OCI-LY1 (cell line): ENCODE measurements around the gene PI4KB.

Experiments
- H2AFZ ChIP-seq: fragments of 200-600 bp; sonication (generic), shearing (Covaris generic); 2 replicates; pipeline ENCODE4 v1.6.0; 2014; ENCODE audit warnings: antibody characterized with exemption, mild to moderate bottlenecking, low read length
- H3F3A ChIP-seq: fragments of 200-600 bp; sonication (generic), shearing (Covaris generic); 2 replicates; pipeline ENCODE4 v1.6.0; 2014; ENCODE audit warnings: mild to moderate bottlenecking, antibody characterized with exemption, low read length, moderate library complexity; ENCODE audit not compliant: insufficient read depth
- H3K27ac ChIP-seq: fragments of 200-600 bp; sonication (generic); 2 replicates; pipeline ENCODE4 v1.5.1; 2014; ENCODE audit warnings: low read length, mixed run types, mild to moderate bottlenecking, low read depth; ENCODE audit not compliant: poor library complexity, severe bottlenecking
- H3K27me3 ChIP-seq: fragments of 200-600 bp; sonication (generic); 2 replicates; pipeline ENCODE4 v1.6.0; 2014; ENCODE audit warnings: antibody characterized with exemption, mild to moderate bottlenecking, low read length, moderate library complexity; ENCODE audit not compliant: insufficient read depth
- H3K36me3 ChIP-seq: fragments of 200-600 bp; sonication (generic); 2 replicates; pipeline ENCODE4 v1.6.1; 2014; ENCODE audit warnings: mild to moderate bottlenecking, antibody characterized with exemption, low read length, moderate library complexity, mixed read lengths; ENCODE audit not compliant: insufficient read depth
- H3K4me1 ChIP-seq: fragments of 200-600 bp; sonication (generic); 2 replicates; pipeline ENCODE4 v1.5.1; 2014; ENCODE audit warnings: mild to moderate bottlenecking, low read length, moderate library complexity; ENCODE audit not compliant: insufficient read depth, severe bottlenecking
- H3K4me2 ChIP-seq: fragments of 200-600 bp; sonication (generic), shearing (Covaris generic); 2 replicates; pipeline ENCODE4 v1.6.1; 2014; ENCODE audit warnings: low read length
- H3K4me3 ChIP-seq: fragments of 200-600 bp; sonication (generic); 2 replicates; pipeline ENCODE4 v1.5.1; 2014; ENCODE audit warnings: low read length, low read depth, mild to moderate bottlenecking, mixed read lengths; ENCODE audit not compliant: poor library complexity, severe bottlenecking
- H3K79me2 ChIP-seq: fragments of 200-600 bp; shearing (Covaris generic); 2 replicates; pipeline ENCODE4 v1.6.1; 2016; ENCODE audit warnings: mixed run types, low read length, mixed read lengths; ENCODE audit not compliant: insufficient read depth
- H3K9ac ChIP-seq: fragments of 200-600 bp; sonication (generic), shearing (Covaris generic); 2 replicates; pipeline ENCODE4 v1.6.1; 2014; ENCODE audit warnings: mild to moderate bottlenecking, low read length, mixed read lengths
- H3K9me2 ChIP-seq: fragments of 200-600 bp; sonication (generic), shearing (Covaris generic); 2 replicates; pipeline ENCODE4 v1.6.1; 2014; ENCODE audit warnings: low read depth, mild to moderate bottlenecking, low read length, mixed read lengths
- H3K9me3 ChIP-seq: fragments of 200-600 bp; shearing (Covaris generic); 2 replicates; pipeline ENCODE4 v1.6.1; 2014; ENCODE audit warnings: low read length, mixed read lengths
- H4K20me1 ChIP-seq: fragments of 200-600 bp; sonication (generic), shearing (Covaris generic); 2 replicates; pipeline ENCODE4 v1.6.0; 2016; ENCODE audit warnings: mild to moderate bottlenecking, low read length; ENCODE audit not compliant: insufficient read depth
- EZH2 ChIP-seq: fragments of 200-600 bp; sonication (generic), shearing (Covaris generic); IDR thresholded peaks from 2 replicates; pipeline ENCODE4 v1.8.0; 2017; ENCODE audit warnings: borderline replicate concordance, mixed run types, mild to moderate bottlenecking, antibody characterized with exemption, low read length, moderate library complexity, mixed read lengths
- TF ChIP-seq, protein P1 (sequence below): fragments of 200-600 bp; sonication (generic), shearing (Covaris generic); IDR thresholded peaks from 2 replicates; pipeline ENCODE4 v1.5.1; 2017; ENCODE audit warnings: mild to moderate bottlenecking, antibody characterized with exemption, low read length, moderate library complexity, mixed read lengths

PI4KB gene

GRCh38 chr1:151334822-151335221 is 7.6 kb upstream of the PI4KB start:
- H3K79me2 ChIP-seq, result no peaks in the 10 kb centered on the region
- no peaks in the 10 kb centered on the region for H3K9me3 ChIP-seq
- H3K9ac ChIP-seq, result no peak overlapping the region
- TF ChIP-seq, protein P1, sequence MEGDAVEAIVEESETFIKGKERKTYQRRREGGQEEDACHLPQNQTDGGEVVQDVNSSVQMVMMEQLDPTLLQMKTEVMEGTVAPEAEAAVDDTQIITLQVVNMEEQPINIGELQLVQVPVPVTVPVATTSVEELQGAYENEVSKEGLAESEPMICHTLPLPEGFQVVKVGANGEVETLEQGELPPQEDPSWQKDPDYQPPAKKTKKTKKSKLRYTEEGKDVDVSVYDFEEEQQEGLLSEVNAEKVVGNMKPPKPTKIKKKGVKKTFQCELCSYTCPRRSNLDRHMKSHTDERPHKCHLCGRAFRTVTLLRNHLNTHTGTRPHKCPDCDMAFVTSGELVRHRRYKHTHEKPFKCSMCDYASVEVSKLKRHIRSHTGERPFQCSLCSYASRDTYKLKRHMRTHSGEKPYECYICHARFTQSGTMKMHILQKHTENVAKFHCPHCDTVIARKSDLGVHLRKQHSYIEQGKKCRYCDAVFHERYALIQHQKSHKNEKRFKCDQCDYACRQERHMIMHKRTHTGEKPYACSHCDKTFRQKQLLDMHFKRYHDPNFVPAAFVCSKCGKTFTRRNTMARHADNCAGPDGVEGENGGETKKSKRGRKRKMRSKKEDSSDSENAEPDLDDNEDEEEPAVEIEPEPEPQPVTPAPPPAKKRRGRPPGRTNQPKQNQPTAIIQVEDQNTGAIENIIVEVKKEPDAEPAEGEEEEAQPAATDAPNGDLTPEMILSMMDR, result no peak
- TF ChIP-seq EZH2, result no peak
- H3K4me3 ChIP-seq, result no peak overlapping the region
- H3K4me2 ChIP-seq, result no peak overlapping the region
- no peaks in the 10 kb centered on the region for H3K4me1 ChIP-seq
- no peak overlapping the region for H2AFZ ChIP-seq
- no peaks in the 10 kb centered on the region for H3F3A ChIP-seq
- no peaks in the 10 kb centered on the region for H4K20me1 ChIP-seq
- H3K27me3 ChIP-seq, result no peaks in the 10 kb centered on the region
- no peaks in the 10 kb centered on the region for H3K9me2 ChIP-seq
- H3K27ac ChIP-seq, result no peak overlapping the region
- no peaks in the 10 kb centered on the region for H3K36me3 ChIP-seq

- no peaks in the 10 kb centered on the region for H4K20me1 ChIP-seq
- TF ChIP-seq, protein P1, result no peak
- TF ChIP-seq EZH2, result no peak
- H3K9me2 ChIP-seq, result no peaks in the 10 kb centered on the region
- H3K27ac ChIP-seq, result no peak overlapping the region
- peaks cover 5% of the 10 kb centered on the region; the same call in 1 of the 2 replicates for H3K79me2 ChIP-seq
- peak overlapping the region; percentile 85 for H3K4me2 ChIP-seq
- H3K9ac ChIP-seq, result peak overlapping the region; percentile 65
- peaks cover 20% of the 10 kb centered on the region for H3K4me1 ChIP-seq
- no peak overlapping the region for H2AFZ ChIP-seq
- no peaks in the 10 kb centered on the region for H3K27me3 ChIP-seq
- H3K36me3 ChIP-seq, result peaks cover 21% of the 10 kb centered on the region
- H3F3A ChIP-seq, result 0 out of 2 replicates have a peak, but pooled peaks cover 4% of the 10 kb centered on the region
- no peaks in the 10 kb centered on the region for H3K9me3 ChIP-seq
- H3K4me3 ChIP-seq, result peak overlapping the region; percentile 62
These were observed 873 bp upstream of the PI4KB start for GRCh38 chr1:151327903-151328674.

GRCh38 chr1:151326619-151327222 is 495 bp downstream of the PI4KB start:
- Histone ChIP-seq H3K36me3 (peaks cover 27% of the 10 kb centered on the region), H3F3A (0 out of 2 replicates have a peak, but pooled peaks cover 4% of the 10 kb centered on the region), H3K79me2 (peaks cover 5% of the 10 kb centered on the region; the same call in 1 of the 2 replicates), H3K9me2 (no peaks in the 10 kb centered on the region), H3K4me3 (peak overlapping the region; percentile 62), H4K20me1 (no peaks in the 10 kb centered on the region), H3K27me3 (no peaks in the 10 kb centered on the region), H3K4me1 (peaks cover 20% of the 10 kb centered on the region), H2AFZ (no peak overlapping the region), H3K9ac (peak overlapping the region; percentile 65), H3K4me2 (peak overlapping the region; percentile 85), H3K27ac (peak overlapping the region; percentile 13), H3K9me3 (no peaks in the 10 kb centered on the region)
- TF ChIP-seq EZH2, result no peak
- TF ChIP-seq, protein P1, result no peak
